ENCODE results near the gene CALHM1.

GRCh38 chr10:103459615-103460014 lies 915 bp upstream of the CALHM1 start:
- TF ChIP-seq CTCF (IDR thresholded peaks at IDR 0.05; ENCODE audit: borderline replicate concordance, extremely low read depth, low read length, poor library complexity, severe bottlenecking) (no peak), EZH2 (IDR thresholded peaks at IDR 0.05; ENCODE audit: borderline replicate concordance, low read depth, low read length, severe bottlenecking) (no peak)

Data from DND-41 (cell line).